BLaER1 treated with 17β-estradiol and CSF1 and Interleukin-3, amounts not matched to agents 10 nM and 100 nM (cell line): Measurements from ENCODE around the gene KDSR.
A peak's percentile ranks its signal among the peaks of the same experiment; 100 is the strongest.

ENCODE experiments used
- H3K27ac ChIP-seq, 11 experiments: shearing (Covaris generic); formaldehyde crosslinking; 2 replicates each; pipeline ENCODE4 v1.8.1; 2022
- H3K27me3 ChIP-seq, 11 experiments: shearing (Covaris generic); formaldehyde crosslinking; 2 replicates each; pipeline ENCODE4 v1.8.1; 2022
- H3K36me3 ChIP-seq, 11 experiments: shearing (Covaris generic); formaldehyde crosslinking; 2 replicates each; pipeline ENCODE4 v1.8.1; 2022
- H3K4me1 ChIP-seq, 10 experiments: shearing (Covaris generic); formaldehyde crosslinking; 2 replicates each; pipeline ENCODE4 v1.8.1; 2022
- H3K4me2 ChIP-seq, 11 experiments: shearing (Covaris generic); formaldehyde crosslinking; 2 replicates each; pipeline ENCODE4 v1.8.1; 2022
- H3K4me3 ChIP-seq, 10 experiments: shearing (Covaris generic); formaldehyde crosslinking; 2 replicates each; pipeline ENCODE4 v1.8.1; 2022
- H3K9ac ChIP-seq, 11 experiments: shearing (Covaris generic); formaldehyde crosslinking; 2 replicates each; pipeline ENCODE4 v1.8.1; 2022
- H3K9me3 ChIP-seq, 11 experiments: shearing (Covaris generic); formaldehyde crosslinking; replicated peaks in 1 of 11; 2 replicates each; pipeline ENCODE4 v1.8.1; 2022
- H4K20me1 ChIP-seq, 11 experiments: shearing (Covaris generic); formaldehyde crosslinking; 2 replicates each; pipeline ENCODE4 v1.8.1; 2022
- Cebpa-rat ChIP-seq, 11 experiments: shearing (Covaris generic); IDR thresholded peaks; 2 replicates each; pipeline ENCODE4 v1.8.1; 2022

Gene KDSR

GRCh38 chr18:63290821-63291200 lies 76.2 kb downstream of the KDSR start:
- no peak overlapping the region for H3K4me3 ChIP-seq
- peak overlapping the region in 3 of 11 experiments; percentile 20 to 62 (median 51); a peak in 5 of 22 replicates for H3K4me2 ChIP-seq
- H3K9ac ChIP-seq = no peak overlapping the region
- H3K36me3 ChIP-seq = peaks cover 0 to 100% (median 90%) of the 10 kb centered on the region in 11 experiments; a peak in 19 of 22 replicates
- TF ChIP-seq Cebpa-rat (IDR thresholded peaks at IDR 0.05) = no peak
- peaks cover 0 to 15% (median 0%) of the 10 kb centered on the region in 11 experiments; a peak in 5 of 22 replicates for H3K9me3 ChIP-seq
- H4K20me1 ChIP-seq = peaks cover 0 to 93% (median 47%) of the 10 kb centered on the region in 11 experiments; a peak in 11 of 22 replicates
- no peak overlapping the region for H3K27ac ChIP-seq
- H3K4me1 ChIP-seq = peaks cover 35 to 74% (median 46%) of the 10 kb centered on the region in 10 experiments
- H3K27me3 ChIP-seq = no peaks in the 10 kb centered on the region

GRCh38 chr18:63290166-63290820 lies 76.7 kb downstream of the KDSR start:
- no peak overlapping the region for H3K27ac ChIP-seq
- H3K27me3 ChIP-seq = no peaks in the 10 kb centered on the region
- H4K20me1 ChIP-seq = peaks cover 0 to 93% (median 47%) of the 10 kb centered on the region in 11 experiments; a peak in 11 of 22 replicates
- H3K36me3 ChIP-seq = peaks cover 0 to 100% (median 90%) of the 10 kb centered on the region in 11 experiments; a peak in 18 of 22 replicates
- H3K4me2 ChIP-seq = peak overlapping the region in 3 of 11 experiments; percentile 20 to 62 (median 51); a peak in 5 of 22 replicates
- no peak overlapping the region for H3K4me3 ChIP-seq
- H3K9me3 ChIP-seq = peaks cover 0 to 15% (median 0%) of the 10 kb centered on the region in 11 experiments; a peak in 5 of 22 replicates
- no peak overlapping the region; a peak in 1 of 22 replicates for H3K9ac ChIP-seq
- peaks cover 35 to 74% (median 48%) of the 10 kb centered on the region in 10 experiments for H3K4me1 ChIP-seq
- no peak for TF ChIP-seq Cebpa-rat (IDR thresholded peaks at IDR 0.05)

- peaks cover 28 to 62% (median 42%) of the 10 kb centered on the region in 10 experiments for H3K4me1 ChIP-seq
- peaks cover 0 to 15% (median 0%) of the 10 kb centered on the region in 11 experiments; a peak in 5 of 22 replicates for H3K9me3 ChIP-seq
- no peak overlapping the region for H3K9ac ChIP-seq
- H4K20me1 ChIP-seq = peaks cover 0 to 97% (median 54%) of the 10 kb centered on the region in 11 experiments; a peak in 12 of 22 replicates
- no peak overlapping the region for H3K4me3 ChIP-seq
- TF ChIP-seq Cebpa-rat (IDR thresholded peaks at IDR 0.05) = no peak
- peak overlapping the region in 5 of 11 experiments; percentile 1 to 49 (median 19); a peak in 5 of 22 replicates for H3K4me2 ChIP-seq
- peaks cover 0 to 100% (median 90%) of the 10 kb centered on the region in 11 experiments; a peak in 18 of 22 replicates for H3K36me3 ChIP-seq
- H3K27me3 ChIP-seq = no peaks in the 10 kb centered on the region
- H3K27ac ChIP-seq = peak overlapping the region in 1 of 11 experiments; percentile 2; a peak in 1 of 22 replicates
These were observed 78.7 kb downstream of the KDSR start for GRCh38 chr18:63288311-63288710.

DNA sequence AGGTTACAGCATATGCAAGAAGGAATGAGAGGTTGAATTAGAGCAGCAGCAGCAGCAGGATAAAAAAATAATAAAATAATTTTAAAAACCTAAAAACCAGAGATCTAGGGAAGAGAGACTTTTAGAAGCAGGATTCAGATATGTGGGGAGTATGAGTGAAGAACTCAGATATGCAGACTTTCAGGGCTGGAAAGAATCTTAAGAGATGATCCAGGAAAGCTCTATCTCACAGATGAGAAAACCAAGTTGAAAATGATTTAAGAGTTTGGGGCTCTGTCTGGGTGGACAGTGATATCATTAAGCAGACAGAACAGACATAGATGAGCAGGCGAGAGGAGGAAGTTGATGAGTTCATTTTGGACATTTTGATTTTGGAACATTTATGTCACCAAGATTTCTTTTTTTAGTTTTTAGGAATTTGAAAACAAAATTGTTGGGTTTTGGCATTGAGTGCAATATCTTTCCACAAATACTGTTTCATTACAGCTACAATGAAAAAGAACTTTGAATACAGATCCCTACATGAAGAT lies 79.2 kb downstream of the KDSR start:
- Histone ChIP-seq H3K9ac (no peak overlapping the region), H3K27me3 (no peaks in the 10 kb centered on the region), H3K9me3 (peaks cover 0 to 12% (median 0%) of the 10 kb centered on the region in 11 experiments; a peak in 5 of 22 replicates), H3K27ac (peak overlapping the region in 2 of 11 experiments; percentile 2; a peak in 1 of 22 replicates), H3K4me3 (no peak overlapping the region), H3K4me2 (peak overlapping the region in 5 of 11 experiments; percentile 6 to 49 (median 19); a peak in 5 of 22 replicates), H4K20me1 (peaks cover 0 to 97% (median 55%) of the 10 kb centered on the region in 11 experiments; a peak in 12 of 22 replicates), H3K4me1 (peaks cover 22 to 57% (median 37%) of the 10 kb centered on the region in 10 experiments), H3K36me3 (peaks cover 0 to 100% (median 86%) of the 10 kb centered on the region in 11 experiments; a peak in 18 of 22 replicates)
- no peak for TF ChIP-seq Cebpa-rat (IDR thresholded peaks at IDR 0.05)

- TF ChIP-seq Cebpa-rat (IDR thresholded peaks at IDR 0.05) = no peak
- Histone ChIP-seq H3K4me3 (no peak overlapping the region), H3K36me3 (peaks cover 0 to 100% (median 86%) of the 10 kb centered on the region in 11 experiments; a peak in 18 of 22 replicates), H3K27ac (peak overlapping the region in 2 of 11 experiments; percentile 18 to 35; a peak in 1 of 22 replicates), H3K4me1 (peaks cover 14 to 51% (median 29%) of the 10 kb centered on the region in 10 experiments; a peak in 18 of 20 replicates), H3K9ac (no peak overlapping the region), H3K4me2 (peak overlapping the region in 9 of 11 experiments; percentile 0 to 49 (median 19); a peak in 13 of 22 replicates), H4K20me1 (peaks cover 0 to 95% (median 50%) of the 10 kb centered on the region in 11 experiments; a peak in 12 of 22 replicates), H3K27me3 (no peaks in the 10 kb centered on the region), H3K9me3 (peaks cover 0 to 4% (median 0%) of the 10 kb centered on the region in 11 experiments; a peak in 1 of 22 replicates)
These were observed 80.1 kb downstream of the KDSR start for GRCh38 chr18:63286926-63287325.

DNA sequence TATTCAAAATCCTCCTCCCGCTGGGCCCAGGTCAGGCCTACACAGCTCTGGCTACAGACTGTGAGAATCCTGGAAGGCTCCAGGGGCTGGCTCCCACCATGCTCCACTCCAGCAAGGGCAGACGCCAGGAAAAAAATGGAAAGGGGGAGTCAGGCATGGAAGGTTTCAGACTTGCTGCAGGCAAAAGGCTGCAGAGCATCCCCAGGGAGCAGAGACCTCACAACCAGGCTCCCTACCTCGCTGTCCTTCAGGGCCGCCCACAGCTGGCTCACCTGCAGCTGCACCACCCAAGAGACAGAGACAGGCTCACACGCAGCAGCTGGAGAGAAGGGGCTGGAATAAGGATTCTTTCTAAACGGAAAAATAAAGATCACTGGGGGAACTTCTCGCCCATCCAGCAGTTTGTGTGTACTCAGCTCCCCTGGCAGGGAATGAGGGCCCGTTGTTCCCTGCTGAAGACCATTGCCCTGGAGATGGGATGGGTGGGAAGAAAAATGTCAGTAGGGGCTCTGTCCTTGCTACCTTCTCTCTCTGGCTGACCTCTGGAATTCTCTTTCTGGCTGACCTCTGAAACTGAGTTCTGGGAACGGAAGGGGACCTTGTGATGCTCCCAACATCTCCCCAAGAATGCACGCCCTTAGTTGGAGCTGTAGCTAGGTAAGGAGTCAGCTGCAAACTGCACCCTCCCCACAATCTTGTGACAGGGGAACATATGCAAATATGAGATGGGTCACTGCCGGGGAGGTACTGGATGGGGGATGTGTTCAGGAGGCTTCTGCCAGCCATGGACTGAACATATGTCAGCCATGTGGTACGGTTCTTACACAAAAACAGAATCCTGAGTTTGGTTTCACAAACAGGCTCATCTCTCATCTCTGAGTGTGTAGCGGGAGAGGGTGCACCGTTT lies 81.9 kb downstream of the KDSR start:
- peaks cover 11 to 39% (median 26%) of the 10 kb centered on the region in 10 experiments; a peak in 18 of 20 replicates for H3K4me1 ChIP-seq
- peaks cover 0 to 4% (median 0%) of the 10 kb centered on the region in 11 experiments; a peak in 2 of 22 replicates for H3K9me3 ChIP-seq
- no peak overlapping the region for H3K4me3 ChIP-seq
- H4K20me1 ChIP-seq = peaks cover 0 to 78% (median 50%) of the 10 kb centered on the region in 11 experiments; a peak in 12 of 22 replicates
- no peak overlapping the region for H3K9ac ChIP-seq
- H3K36me3 ChIP-seq = peaks cover 0 to 100% (median 86%) of the 10 kb centered on the region in 11 experiments; a peak in 17 of 22 replicates
- H3K27ac ChIP-seq = no peak overlapping the region
- no peaks in the 10 kb centered on the region for H3K27me3 ChIP-seq
- TF ChIP-seq Cebpa-rat (IDR thresholded peaks at IDR 0.05) = no peak
- no peak overlapping the region for H3K4me2 ChIP-seq

DNA sequence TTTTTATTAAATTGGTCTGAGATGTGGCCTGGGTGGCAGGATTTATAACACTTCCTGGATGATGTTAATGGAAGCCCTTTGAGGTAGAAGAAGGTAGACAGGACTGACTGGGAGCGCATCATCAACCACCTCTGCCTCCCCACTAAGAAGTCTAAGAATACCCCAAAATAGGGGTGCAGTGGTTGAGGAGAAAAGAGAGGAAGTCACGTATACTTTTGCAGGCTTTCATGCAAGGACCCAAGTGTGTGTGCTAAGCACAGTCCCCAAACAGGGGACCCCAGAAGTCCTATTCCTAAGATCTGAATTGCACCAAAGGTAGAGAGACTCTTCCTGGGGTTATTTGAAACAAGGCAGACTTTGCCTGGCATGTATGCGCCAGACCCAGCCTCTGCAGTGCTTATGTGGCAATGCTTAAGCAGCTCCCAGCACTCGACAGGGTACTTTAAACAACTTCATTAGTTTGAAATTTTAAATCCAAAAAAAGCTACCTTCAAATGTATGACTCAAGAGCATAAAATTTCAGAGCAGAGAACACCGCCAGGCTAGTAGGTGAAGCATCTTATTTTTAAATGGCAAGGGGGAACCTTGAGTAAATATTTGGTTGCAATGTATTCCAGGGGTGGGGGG lies 82.7 kb downstream of the KDSR start:
- no peak overlapping the region for H3K4me2 ChIP-seq
- TF ChIP-seq Cebpa-rat (IDR thresholded peaks at IDR 0.05) = no peak
- H3K4me3 ChIP-seq = no peak overlapping the region
- H4K20me1 ChIP-seq = peaks cover 0 to 72% (median 50%) of the 10 kb centered on the region in 11 experiments; a peak in 12 of 22 replicates
- H3K36me3 ChIP-seq = peaks cover 0 to 99% (median 86%) of the 10 kb centered on the region in 11 experiments; a peak in 16 of 22 replicates
- peaks cover 11 to 32% (median 26%) of the 10 kb centered on the region in 10 experiments; a peak in 18 of 20 replicates for H3K4me1 ChIP-seq
- no peaks in the 10 kb centered on the region for H3K27me3 ChIP-seq
- no peak overlapping the region for H3K27ac ChIP-seq
- H3K9ac ChIP-seq = no peak overlapping the region
- peaks cover 0 to 9% (median 0%) of the 10 kb centered on the region in 11 experiments; a peak in 4 of 22 replicates for H3K9me3 ChIP-seq
